COR-L47 (cell line): Measurements from ENCODE around the gene ZNF665.
"Not testable (repeated sequence)": the region's sequence is repeated elsewhere in the genome, so short reads cannot be mapped to it uniquely, and the experiment has no call there.

Source experiments
- DNase-seq: peaks from one replicate; lab custom pipeline; 2025; lab: John Stamatoyannopoulos, UW

Gene ZNF665

DNA sequence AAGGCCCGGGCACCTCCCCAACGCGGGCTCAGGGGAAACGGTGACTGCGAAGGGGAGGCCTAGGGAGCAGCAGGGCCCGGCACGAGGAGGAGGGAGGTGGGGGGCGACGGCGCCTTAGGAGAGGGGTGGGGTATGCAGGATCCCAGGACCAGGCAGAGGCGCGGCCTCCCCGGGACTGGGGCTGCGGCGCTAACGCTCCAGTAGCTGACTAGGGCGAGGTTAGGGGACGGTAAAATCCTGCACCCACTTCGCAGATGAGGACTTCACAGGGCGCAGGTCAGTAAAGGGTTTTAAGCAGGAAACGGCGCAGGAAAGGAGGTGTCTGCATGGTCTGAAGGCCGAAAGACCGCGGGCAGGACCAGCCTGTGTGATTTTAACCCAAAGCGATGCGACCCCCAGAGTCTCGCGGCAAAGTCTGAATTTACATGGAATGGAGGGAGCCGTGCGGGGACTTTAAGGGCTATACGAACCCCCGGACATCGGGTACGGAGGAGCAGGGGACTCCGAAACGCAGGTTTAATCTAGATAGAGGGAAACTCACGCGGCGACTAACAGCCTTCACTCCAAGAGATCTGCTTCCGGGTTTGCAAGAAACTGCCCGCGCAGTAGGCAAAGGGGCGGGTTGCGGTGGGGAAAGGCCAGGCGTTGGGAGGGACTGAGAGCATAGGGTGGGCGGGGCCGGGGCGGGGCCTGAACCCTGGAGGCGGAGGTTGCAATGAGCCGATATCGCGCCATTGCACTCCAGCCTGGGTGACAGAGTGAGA lies at the start of gene ZNF665:
TSS of gene ZNF665 (minus strand) at position 588 of the 764 bp plus-strand sequence. CDS start 10,460 bp downstream, outside the sequence.
- peak; percentile 76 for DNase-seq

DNA sequence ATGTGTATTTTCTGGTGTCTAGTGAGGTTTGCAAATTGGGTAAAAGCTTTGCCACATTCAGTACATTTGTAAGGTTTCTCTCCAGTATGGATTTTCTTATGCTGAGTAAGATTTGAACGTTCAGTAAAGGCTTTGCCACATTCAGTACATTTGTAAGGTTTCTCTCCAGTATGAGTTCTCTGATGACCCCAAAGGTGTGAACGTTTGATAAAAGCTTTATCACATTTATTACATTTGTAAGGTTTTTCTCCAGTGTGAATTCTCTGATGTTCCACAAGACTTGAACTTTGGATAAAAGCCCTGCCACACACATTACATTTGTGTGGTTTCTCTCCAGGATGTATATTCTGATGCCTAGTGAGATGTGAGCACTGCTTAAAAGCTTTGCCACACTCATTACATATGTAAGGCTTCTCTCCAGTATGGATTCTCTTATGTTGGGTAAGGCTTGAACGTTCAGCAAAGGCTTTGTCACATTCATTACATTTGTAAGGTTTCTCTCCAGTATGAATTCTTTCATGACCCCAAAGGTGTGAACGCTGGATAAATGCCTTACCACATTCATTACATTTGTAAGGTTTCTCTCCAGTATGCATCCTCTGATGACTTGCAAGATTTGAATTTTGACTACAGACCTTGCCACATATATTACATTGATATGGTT lies 44.1 kb upstream of the ZNF665 start:
- no peak for DNase-seq

DNA sequence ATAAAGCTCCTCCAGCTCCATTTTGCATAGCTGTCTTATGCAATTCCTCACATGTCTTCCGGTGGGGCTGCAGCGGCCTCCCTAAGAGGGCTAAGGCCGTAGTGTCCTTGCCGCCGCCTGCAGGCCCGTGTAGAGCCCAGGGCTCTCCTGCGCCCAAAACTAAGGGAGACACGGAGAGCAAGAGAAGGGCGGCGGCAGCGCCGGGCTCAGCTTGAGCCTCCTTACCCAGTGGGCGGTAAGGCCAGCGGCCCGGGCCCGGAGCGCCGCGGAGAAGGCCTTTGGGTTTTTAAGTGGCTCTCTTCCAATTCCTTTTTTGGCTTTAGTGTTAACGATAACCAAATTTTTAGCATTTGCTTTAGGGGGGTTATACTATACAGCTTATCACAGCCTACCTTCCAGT lies 31.4 kb upstream of the ZNF665 start:
- no peak for DNase-seq

DNA sequence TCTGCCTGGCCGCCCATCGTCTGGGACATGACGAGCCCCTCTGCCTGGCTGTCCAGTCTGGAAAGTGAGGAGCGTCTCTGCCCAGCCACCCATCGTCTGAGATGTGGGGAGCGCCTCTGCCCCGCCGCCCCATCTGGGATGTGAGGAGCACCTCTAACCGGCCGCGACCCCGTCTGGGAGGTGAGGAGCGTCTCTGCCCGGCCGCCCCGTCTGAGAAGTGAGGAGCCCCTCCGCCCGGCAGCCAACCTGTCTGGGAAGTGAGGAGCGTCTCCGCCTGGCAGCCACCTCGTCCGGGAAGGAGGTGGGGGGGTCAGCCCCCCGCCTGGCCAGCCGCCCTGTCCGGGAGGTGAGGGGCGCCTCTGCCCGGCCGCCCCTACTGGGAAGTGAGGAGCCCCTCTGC lies 29.6 kb upstream of the ZNF665 start:
- DNase-seq: not testable (repeated sequence)

DNA sequence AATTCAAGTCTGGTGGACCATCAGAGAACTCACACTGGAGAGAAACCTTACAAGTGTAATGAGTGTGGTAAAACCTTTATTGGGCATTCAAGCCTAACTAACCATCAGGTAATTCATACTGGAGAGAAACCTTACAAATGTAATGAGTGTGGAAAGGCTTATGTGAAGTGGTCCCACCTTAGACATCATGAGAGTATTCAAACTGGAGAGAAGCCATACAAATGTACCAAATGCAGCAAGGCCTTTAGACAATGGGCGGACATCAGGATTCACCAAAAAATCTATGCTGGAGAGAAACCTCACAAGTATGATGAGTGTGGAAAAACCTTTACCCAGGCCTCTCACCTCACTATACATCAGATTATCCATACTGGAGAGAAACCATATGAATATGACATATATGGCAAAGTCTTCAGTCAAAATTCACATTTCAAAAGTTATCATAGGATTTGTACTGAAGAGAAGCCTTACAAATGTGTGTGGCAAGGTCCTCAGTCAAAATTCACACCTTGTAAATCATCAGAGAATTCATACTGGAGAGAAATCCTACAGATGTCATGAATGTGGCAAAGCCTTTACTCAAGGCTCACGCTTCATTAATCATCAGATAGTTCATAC lies 19.7 kb upstream of the ZNF665 start:
- DNase-seq: no peak

DNA sequence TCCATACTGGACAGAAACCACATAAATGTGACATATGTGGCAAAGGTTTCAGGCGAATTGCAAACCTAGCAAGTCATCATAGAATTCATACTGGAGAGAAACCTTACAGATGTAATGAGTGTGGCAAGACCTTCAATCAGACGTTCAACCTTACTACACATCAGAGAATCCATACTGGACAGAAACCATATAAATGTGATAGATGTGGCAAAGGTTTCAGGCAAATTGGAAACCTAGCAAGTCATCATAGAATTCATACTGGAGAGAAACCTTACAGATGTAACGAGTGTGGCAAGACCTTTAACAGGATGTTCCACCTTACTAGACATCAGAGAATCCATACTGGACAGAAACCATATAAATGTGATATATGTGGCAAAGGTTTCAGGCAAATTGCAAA lies 18.4 kb upstream of the ZNF665 start:
- DNase-seq: not testable (repeated sequence)

DNA sequence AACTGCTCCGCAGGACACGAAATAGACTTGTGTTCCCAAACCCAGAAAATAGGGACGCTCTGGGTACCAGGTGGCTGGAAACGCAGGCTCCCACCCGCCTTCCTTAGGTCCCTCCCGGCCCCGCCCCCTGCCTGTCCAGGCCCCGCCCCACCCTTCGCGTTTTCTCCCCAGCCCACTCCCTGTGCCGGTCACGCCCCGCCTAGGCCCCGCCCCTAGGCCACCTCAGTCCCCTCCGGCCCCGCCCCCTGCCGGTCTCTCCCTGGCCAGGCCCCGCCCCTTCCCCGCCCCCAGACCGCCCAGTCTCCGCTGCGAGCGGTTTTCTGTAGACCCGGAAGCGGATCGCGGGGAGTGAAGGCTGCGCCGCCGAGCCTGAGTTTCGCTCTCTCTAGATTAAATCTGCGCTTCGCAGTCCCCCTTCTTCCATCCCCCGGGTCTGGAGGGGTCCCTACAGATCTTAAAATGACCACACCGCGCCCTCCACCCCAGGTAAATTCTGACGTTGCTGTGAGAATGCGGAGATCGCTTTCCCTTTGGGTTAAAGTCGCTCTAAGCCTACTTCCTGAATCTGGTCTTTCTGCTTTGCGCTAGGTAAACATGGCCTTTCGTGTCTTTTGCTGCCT lies 3.7 kb upstream of the ZNF665 start:
- peak; percentile 92 for DNase-seq

DNA sequence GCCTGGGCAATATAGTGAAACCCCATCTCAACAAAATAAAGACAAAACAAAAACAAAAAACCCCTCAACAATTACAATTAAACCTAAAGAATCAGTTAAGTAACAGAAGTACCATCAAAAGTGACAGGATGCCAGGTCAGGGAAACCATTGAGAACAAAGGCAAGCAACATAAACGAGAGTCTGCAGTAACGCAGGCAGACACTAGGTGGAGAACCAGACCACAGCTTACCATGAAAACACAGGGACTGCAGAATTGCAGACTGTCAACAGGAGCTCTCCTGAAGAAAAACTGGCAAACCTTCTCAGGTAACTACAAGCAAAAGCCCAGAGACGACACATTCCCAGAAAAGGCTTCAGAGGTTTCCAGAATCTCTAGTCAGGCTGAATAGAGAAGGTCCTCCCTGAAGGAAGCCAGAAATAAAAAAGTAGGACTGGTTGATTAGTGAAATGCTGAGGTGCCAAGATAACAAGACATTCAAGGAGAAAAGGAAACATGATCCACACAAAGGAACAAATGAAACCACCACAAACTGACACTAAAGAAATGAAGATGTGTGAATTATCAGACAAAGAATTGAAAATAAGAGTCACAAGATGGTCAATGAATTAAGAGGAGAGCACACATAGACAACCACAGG lies 2.2 kb upstream of the ZNF665 start:
- DNase-seq: peak; percentile 80

DNA sequence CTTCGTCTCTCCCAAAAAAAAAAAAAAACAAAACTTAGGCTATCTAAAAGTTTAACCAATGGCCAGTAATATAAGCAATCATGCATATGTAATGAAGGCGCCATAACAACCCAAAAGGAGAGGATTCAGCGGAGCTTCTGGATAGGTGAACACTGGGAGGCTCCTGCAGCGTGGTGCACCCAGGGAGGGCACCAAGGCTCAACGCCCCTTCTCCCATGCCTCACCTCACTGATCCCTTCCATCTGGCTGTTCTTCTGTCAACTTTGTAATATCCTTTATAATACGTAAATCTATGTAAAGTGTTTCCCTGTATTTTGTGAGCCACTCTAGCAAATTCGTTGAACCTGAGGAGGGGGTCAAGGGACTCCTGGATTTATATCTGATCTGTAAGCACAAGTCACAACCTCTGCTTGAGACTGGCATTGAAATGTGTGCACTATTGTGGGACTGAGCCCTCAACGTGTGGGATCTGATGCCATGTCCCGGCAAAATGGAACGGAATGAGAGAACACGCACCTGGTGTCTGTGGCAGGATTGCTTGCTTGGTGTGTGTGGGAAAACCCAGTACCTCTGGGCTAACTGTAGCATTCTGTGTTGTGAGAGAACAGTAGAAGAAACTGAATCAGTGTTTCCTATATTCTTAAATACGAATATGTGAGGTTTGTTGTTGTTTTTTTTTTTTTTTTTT lies 521 bp upstream of the ZNF665 start:
- no peak for DNase-seq

DNA sequence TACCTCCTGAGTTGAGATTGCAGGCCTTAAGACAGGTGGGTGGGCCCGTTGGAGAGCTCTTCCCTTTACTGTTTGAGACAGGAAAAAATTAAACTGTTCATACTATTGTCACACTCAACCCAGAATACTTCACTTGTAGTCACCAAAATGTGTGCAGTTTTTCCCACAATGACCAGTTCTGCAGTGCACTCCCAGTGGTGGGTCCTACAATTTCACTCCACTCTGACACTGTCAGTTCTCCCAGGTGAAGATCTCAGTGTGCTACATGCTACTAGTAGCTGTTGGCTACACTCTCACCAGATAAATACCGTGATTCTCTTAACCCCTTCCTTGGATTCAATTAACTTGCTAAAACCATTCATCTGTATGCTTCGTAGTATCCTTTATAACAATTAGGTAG lies 2.9 kb downstream of the ZNF665 start:
- DNase-seq: no peak

DNA sequence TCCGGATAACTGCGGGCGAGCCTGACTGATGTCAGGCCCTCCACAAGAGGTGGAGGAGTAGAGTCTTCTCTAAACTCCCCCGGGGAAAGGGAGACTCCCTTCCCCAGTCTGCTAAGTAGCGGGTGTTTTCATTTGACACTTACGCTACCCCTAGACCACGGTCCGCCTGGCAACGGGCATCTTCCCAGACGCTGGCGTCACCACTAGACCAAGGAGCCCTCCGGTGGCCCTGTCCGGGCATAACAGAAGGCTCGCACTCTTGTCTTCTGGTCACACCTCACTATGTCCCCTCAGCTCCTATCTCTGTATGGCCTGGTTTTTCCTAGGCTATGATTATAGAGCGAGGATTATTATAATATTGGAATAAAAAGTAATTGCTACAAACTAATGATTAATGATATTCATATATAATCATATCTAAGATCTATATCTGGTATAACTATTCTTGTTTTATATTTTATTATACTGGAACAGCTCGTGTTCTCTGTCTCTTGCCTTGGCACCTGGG lies 3.4 kb downstream of the ZNF665 start:
- DNase-seq: peak; percentile 1

DNA sequence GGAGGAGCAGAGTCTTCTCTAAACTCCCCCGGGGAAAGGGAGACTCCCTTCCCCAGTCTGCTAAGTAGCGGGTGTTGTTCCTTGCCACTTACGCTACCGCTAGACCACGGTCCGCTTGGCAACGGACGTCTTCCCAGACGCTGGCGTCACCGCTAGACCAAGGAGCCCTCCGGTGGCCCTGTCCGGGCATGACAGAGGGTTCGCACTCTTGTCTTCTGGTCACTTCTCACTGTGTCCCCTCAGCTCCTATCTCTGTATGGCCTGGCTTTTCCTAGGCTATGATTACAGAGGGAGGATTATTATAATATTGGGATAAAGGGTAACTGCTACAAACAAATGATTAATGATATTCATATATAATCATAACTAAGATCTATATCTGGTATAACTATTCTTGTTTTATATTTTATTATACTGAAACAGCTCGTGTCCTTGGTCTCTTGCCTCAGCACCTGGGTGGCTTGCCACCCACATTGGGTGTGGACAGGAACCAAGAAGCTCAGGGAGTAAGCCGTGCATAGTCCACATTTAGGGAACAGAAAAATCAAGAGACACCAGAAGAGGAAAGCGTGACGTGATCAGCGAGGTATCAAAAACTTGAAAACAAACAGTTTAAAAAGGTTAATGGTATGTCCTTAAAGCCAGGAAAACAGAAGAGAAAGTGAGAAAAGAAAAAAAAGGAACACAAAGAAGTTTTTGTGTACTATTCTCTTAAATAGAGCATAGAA lies 7.8 kb downstream of the ZNF665 start:
- DNase-seq: not testable (repeated sequence)

DNA sequence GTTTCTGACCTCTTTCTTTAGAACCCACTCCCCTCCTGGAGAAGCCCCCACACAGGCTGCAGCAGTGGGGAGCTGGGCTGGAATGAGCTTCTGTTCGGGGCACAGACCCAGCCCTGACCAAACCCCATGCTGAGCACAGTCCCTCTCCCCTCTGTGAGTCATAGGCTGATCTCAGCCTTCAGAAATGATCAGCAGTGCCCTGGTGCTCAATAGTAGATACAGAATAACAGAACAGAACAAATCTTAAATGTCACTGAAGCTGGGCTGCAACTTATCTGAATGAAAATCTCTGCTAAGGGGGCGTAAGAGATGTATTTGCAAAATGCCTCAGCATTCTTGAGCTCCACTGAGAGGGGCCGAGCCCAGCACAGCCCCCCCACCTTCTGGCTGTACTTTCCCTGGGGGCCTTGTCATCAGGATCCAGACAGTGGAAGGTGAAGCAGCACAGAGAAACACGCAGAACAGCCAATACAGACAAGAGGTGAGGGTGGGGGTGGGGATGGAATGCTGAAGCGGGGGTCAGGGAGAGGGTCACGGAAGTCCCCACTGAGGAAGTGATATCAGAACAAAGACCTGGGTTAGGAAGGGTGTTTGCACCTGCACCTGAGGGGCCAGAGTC lies 9.9 kb downstream of the ZNF665 start:
- DNase-seq: no peak

DNA sequence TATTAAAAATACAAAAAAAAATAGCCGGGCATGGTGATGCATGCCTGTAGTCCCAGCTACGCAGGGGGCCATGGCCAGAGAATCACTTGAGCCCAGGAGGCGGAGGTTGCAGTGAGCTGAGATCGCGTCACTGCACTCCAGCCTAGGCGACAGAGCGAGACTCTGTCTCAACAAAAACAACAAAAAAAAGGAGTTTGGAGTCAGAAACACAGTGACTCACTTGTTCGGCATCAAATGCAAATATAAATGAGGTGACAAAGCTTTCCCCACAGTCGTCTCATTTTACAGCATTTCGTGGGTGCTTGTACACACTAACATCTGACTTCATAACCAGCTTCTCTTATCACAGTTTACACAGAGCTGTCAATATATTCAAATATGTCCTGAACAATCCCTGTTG lies 11.0 kb downstream of the ZNF665 start:
- DNase-seq: no peak

DNA sequence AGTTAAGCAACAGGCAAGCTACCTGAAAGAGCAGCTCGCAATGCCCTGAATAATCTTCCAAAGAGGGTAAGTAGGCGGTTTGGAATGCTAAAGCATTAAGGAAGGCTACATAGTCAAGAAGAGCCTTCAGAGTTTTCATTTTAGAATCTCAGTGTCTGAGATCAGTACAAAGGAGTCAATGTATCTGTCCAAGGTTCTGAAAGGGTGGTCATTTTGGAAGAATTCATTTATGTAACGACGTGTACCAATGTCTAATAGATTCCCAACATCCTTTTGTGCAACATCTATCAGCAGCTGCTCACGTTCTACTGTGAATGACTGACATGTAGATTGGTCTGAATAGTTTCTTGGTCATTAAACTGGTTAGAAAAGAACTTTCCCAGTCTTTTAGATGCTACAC lies 15.2 kb downstream of the ZNF665 start:
- DNase-seq: no peak

DNA sequence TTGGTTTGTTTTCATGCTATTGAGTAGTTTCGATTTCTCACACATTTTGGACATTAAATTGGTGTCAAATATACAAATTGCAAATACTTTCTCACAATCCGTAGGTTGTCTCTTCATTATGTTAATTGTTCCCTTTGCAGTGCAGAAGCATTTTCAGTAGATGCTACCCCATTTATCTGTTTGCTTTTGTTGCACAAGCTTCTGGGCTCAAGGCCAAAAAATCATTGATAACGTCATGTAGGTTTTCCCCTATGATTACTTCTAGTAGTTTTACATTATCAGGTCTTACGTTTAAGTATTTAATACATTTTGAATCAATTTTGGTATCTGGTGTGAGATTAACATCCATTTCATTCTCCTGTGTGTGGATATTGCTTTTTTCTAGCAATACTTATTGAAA lies 20.3 kb downstream of the ZNF665 start:
- peak; percentile 37 for DNase-seq

DNA sequence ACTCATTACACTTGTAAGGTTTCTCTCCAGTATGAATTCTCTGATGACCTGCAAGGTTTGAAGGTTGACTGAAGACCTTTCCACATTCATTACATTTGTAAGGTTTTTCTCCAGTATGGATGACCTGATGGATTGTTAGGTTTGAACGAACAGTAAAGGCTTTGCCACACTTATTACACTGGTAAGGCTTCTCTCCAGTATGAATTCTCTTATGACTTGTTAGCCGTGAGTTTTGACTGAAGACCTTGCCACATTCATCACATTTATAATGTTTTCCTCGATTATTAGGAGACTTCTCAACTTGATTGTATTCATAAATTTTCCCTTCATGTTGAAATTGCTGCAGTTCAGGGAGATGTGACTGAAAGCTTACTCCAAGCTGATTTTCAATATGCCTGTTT lies 27.5 kb downstream of the ZNF665 start:
- DNase-seq: no peak

DNA sequence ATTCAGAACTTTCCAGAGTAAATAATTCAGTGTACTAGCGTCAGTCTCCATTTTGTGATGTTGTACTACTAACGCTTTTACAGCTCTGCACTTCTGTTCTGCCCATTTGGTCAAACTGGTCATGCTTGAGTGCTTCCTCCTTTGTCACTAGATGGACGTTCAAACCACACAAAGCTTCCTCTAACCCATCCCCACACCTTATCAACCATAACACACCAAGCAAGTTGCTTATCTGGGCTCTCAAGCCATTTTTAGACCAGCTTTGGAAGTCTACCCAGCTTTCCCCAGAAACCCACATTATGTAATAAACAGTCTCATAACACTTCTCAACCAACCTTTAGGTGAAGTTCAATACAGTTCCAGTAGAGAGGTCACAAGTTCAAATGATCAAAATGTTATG lies 32.0 kb downstream of the ZNF665 start:
- no peak for DNase-seq

DNA sequence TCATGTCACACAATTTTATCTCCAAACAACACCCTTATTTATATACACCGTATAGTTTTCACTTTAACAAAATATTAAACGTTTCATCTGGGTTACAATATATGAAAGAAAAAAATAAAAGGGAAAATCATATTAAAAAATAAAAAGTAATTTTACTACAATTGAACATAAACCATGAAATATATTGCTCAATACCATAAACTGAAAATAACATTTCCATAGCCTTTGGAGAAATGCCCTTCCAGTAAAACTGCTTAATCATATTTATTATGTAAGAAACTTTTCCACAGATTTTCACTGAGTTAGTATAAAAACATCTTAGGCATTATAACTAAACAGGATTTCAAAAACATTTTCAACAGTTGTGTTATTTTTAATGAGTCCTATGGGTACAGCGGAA lies 32.8 kb downstream of the ZNF665 start:
- no peak for DNase-seq

DNA sequence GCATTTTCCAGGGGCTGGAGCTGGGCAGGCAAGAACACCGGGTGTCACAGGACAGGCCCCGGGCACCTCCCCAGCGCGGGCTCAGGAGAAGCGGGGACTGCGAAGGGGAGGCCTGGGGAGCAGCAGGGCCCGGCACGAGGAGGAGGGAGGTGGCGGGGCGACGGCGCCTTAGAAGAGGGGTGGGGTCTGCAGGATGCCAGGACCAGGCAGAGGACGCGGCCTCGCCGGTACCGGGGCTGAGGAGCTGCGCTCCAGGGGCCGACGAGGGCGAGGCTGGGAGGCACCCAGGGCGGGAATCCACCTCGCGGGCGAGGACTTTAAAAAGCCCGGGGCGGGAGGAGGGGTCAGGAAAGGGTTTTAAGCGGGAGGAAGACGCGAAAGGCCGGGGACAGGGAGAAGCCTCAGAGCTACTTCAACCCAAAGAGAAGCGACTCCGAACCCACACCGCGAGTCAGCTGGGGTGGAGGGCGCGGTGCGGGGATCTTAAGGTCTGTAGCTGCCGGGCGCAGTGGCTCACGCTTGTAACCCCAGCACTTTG lies 35.0 kb downstream of the ZNF665 start:
- peak; percentile 7 for DNase-seq
